ENCODE data around the gene NEU2. TPM values are rescaled to one million over a fixed set of nuclear protein-coding genes. Genes with fewer than 3 reads are reported as not detected.

The NEU2 gene
- total and polyA plus RNA-seq, 2 of the 4 experiments (the other 2 are of a cell fraction): not detected

DNA sequence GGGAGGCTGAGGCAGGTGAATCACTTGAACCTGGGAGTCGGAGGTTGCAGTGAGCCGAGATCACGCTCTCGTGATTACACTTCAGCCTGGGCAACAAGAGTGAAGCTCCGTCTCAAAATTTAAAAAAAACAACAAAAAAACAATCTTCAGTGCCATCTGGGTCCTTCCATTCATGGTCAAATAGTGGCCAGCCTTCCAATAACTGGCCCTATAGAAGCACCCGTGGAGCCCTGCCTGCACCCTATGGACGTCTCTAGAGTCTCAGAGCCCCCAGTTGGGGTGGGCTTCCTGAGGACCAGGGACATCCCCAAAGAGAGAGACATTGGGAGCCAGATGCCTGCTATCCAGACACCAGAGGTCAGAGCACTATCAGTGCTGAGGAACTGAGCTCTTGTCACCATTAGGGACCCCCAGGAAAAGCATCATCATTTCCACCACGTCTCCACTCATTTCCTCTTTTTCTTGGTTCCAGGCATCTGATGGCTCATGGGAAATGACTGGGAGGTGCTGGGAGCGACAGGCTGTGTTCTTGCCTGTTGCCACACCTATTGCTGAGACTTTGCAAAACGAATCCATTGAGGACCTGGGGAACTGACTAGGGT, 9.4 kb downstream of the NEU2 start:
- H4K91ac ChIP-seq (ENCODE audit: insufficient read depth, low read depth, low read length): no peak overlapping the region
- H2AK9ac ChIP-seq (replicated peaks; ENCODE audit: low read depth, low read length, poor library complexity): no peak overlapping the region
- no peak overlapping the region for H4K8ac ChIP-seq (ENCODE audit: low read depth in 2 of 2, low read length in 2 of 2)
- H3K9me3 ChIP-seq (ENCODE audit: control insufficient read depth, insufficient read depth, low read length): no peaks in the 10 kb centered on the region
- H2AFZ ChIP-seq (replicated peaks; ENCODE audit: low read length, poor library complexity): no peak overlapping the region
- no peak overlapping the region for H3K14ac ChIP-seq (replicated peaks; ENCODE audit: low read depth, low read length)
- H4K20me1 ChIP-seq (ENCODE audit: insufficient read depth, low read length): no peaks in the 10 kb centered on the region
- DNase-seq: no peak
- no peaks in the 10 kb centered on the region for H3K4me1 ChIP-seq (ENCODE audit: control insufficient read depth, insufficient read depth, low read length)
- ChIA-PET POLR2A (ENCODE audit: unreplicated experiment) (no interaction called here), CTCF (no interaction called here)
- no peak overlapping the region for H3K18ac ChIP-seq (ENCODE audit: low read depth, low read length)
- no peak overlapping the region for H3K4me2 ChIP-seq (ENCODE audit: low read depth, low read length)
- no peaks in the 10 kb centered on the region for H3K9me1 ChIP-seq (ENCODE audit: insufficient read depth, low read length)
- no peak overlapping the region for H3K9ac ChIP-seq (ENCODE audit: low read depth, low read length)
- no peak overlapping the region for H2BK5ac ChIP-seq (ENCODE audit: low read depth, low read length, poor library complexity, severe bottlenecking)
- intact Hi-C loops (cut with micrococcal nuclease): no loop called here
- TF ChIP-seq BHLHE40 (IDR thresholded peaks at IDR 0.05; ENCODE audit: low read depth, low read length): no peak
- no peak for TF ChIP-seq FOS (IDR thresholded peaks at IDR 0.05; ENCODE audit: low read depth, low read length)
- TF ChIP-seq SMC3 (IDR thresholded peaks at IDR 0.05; ENCODE audit: low read depth, low read length): no peak
- TF ChIP-seq NFE2L2 (IDR thresholded peaks at IDR 0.05; ENCODE audit: low read depth, low read length): no peak
- no peak for TF ChIP-seq RFX5 (IDR thresholded peaks at IDR 0.05; ENCODE audit: low read depth, low read length)
- TF ChIP-seq CEBPB (IDR thresholded peaks at IDR 0.05; ENCODE audit: low read depth, low read length): no peak
- TF ChIP-seq, protein P1, sequence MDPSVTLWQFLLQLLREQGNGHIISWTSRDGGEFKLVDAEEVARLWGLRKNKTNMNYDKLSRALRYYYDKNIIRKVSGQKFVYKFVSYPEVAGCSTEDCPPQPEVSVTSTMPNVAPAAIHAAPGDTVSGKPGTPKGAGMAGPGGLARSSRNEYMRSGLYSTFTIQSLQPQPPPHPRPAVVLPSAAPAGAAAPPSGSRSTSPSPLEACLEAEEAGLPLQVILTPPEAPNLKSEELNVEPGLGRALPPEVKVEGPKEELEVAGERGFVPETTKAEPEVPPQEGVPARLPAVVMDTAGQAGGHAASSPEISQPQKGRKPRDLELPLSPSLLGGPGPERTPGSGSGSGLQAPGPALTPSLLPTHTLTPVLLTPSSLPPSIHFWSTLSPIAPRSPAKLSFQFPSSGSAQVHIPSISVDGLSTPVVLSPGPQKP (IDR thresholded peaks at IDR 0.05; ENCODE audit: borderline replicate concordance, low read depth, low read length): no peak
- no peak for TF ChIP-seq MXI1 (IDR thresholded peaks at IDR 0.05; ENCODE audit: borderline replicate concordance, low read depth, low read length)
- no peak for TF ChIP-seq MAZ (IDR thresholded peaks at IDR 0.05; ENCODE audit: borderline replicate concordance, low read depth, low read length)
- TF ChIP-seq POLR2A (IDR thresholded peaks at IDR 0.05; ENCODE audit: low read depth, low read length): no peak
- TF ChIP-seq CHD1 (IDR thresholded peaks at IDR 0.05; ENCODE audit: low read depth, low read length): no peak
- no peak for TF ChIP-seq RAD21 (IDR thresholded peaks at IDR 0.05; ENCODE audit: low read length)
- TF ChIP-seq, protein P2, sequence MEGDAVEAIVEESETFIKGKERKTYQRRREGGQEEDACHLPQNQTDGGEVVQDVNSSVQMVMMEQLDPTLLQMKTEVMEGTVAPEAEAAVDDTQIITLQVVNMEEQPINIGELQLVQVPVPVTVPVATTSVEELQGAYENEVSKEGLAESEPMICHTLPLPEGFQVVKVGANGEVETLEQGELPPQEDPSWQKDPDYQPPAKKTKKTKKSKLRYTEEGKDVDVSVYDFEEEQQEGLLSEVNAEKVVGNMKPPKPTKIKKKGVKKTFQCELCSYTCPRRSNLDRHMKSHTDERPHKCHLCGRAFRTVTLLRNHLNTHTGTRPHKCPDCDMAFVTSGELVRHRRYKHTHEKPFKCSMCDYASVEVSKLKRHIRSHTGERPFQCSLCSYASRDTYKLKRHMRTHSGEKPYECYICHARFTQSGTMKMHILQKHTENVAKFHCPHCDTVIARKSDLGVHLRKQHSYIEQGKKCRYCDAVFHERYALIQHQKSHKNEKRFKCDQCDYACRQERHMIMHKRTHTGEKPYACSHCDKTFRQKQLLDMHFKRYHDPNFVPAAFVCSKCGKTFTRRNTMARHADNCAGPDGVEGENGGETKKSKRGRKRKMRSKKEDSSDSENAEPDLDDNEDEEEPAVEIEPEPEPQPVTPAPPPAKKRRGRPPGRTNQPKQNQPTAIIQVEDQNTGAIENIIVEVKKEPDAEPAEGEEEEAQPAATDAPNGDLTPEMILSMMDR (conservative IDR thresholded peaks at IDR 0.05; ENCODE audit: low read depth, low read length): no peak
- TF ChIP-seq RCOR1 (IDR thresholded peaks at IDR 0.05; ENCODE audit: insufficient replicate concordance, low read length): no peak
- TF ChIP-seq, protein P3, sequence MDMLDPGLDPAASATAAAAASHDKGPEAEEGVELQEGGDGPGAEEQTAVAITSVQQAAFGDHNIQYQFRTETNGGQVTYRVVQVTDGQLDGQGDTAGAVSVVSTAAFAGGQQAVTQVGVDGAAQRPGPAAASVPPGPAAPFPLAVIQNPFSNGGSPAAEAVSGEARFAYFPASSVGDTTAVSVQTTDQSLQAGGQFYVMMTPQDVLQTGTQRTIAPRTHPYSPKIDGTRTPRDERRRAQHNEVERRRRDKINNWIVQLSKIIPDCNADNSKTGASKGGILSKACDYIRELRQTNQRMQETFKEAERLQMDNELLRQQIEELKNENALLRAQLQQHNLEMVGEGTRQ (IDR thresholded peaks at IDR 0.05; ENCODE audit: low read depth, low read length): no peak
- TF ChIP-seq MAFK (IDR thresholded peaks at IDR 0.05; ENCODE audit: low read depth, low read length): no peak
- 57% methylated on average over 2 of the region's 10 CpGs; no CpG with 5 or more reads in 1 of the 2 experiments for WGBS, 2 experiments (ENCODE audit: extremely low coverage in 2 of 2, insufficient read length in 1 of 2)
- H2BK15ac ChIP-seq (ENCODE audit: low read depth, low read length): no peak overlapping the region
- no peak overlapping the region for H3K56ac ChIP-seq (ENCODE audit: extremely low read depth, insufficient read depth, low read length)
- H2AK5ac ChIP-seq (ENCODE audit: low read depth, low read length): no peak overlapping the region
- no peak overlapping the region for H4K5ac ChIP-seq (ENCODE audit: low read depth, low read length)
- H3K27me3 ChIP-seq (ENCODE audit: control insufficient read depth, insufficient read depth, low read length): peaks cover 35% of the 10 kb centered on the region
- no peaks in the 10 kb centered on the region for H3K79me1 ChIP-seq (ENCODE audit: low read depth in 1 of 2, low read length in 2 of 2)
- H3K23ac ChIP-seq (ENCODE audit: low read depth, low read length): no peak overlapping the region
- no TSS peak for BruUV-seq (replicated peaks)
- no peak for ATAC-seq (ENCODE audit: low read depth)
- dilution Hi-C loops (cut with HindIII; ENCODE audit: low sequenced_read_pairs, unreplicated experiment): no loop called here
- no peak overlapping the region for H3K27ac ChIP-seq (ENCODE audit: insufficient read depth, low read length)
- no peak overlapping the region for H2BK120ac ChIP-seq (ENCODE audit: low read depth, low read length)
- H2BK20ac ChIP-seq (ENCODE audit: low read depth, low read length): no peak overlapping the region
- in situ Hi-C loops (cut with MboI; ENCODE audit: low sequenced_read_pairs): no loop called here
- H3K4ac ChIP-seq (ENCODE audit: low read depth, low read length): no peak overlapping the region
- H3K36me3 ChIP-seq (ENCODE audit: control insufficient read depth, insufficient read depth, low read length): no peaks in the 10 kb centered on the region
- no peak overlapping the region for H3K4me3 ChIP-seq (ENCODE audit: insufficient read depth, low read depth, low read length)

Measured in IMR-90 (cell line).